K562 (cell line): Measurements from ENCODE around the gene SLC19A1. TPM values are rescaled to one million over a fixed set of nuclear protein-coding genes. Genes with fewer than 3 reads are reported as not detected.
A peak's percentile ranks its signal among the peaks of the same experiment; 100 is the strongest.

Experiments
- ATAC-seq: fragments of 200-7000 bp; cut with Tn5 transposase; 3 replicates; pipeline ENCODE4 v1.9.1; 2020; ENCODE audit warnings: moderate library complexity
- BruUV-seq: library from RNA; stranded (reverse); fragments of 400-500 nt; replicated peaks from 2 replicates; lab custom pipeline; 2021; lab: Mats Ljungman, UMichigan
- CTCF ChIA-PET: fragments of 300-600 bp; formaldehyde crosslinking; extraction: SDS; loops from one replicate; lab custom pipeline; 2021; ENCODE audit warnings: low intra/inter-chr PET ratio; lab: Yijun Ruan, JAX
- POLR2A ChIA-PET: fragments of 300-600, 350-650 bp; sonication (Branson Sonifier 250); formaldehyde crosslinking; extraction: SDS; loops from one replicate; lab custom pipeline; 2021; ENCODE audit warnings: antibody characterized with exemption, inconsistent platforms; lab: Yijun Ruan, JAX
- DNase-seq, 4 experiments: peaks; one replicate each; pipeline versions ENCODE4 v3.0.0 to v3.0.0-alpha.2; 2011 to 2018; ENCODE audit warnings: low spot score in 3 of 4, mixed read lengths in 3 of 4; ENCODE audit errors: extremely low read depth in 1 of 4
- FAIRE-seq: peaks from 2 replicates; lab custom pipeline; 2011; peaks lifted over from hg19 to GRCh38; lab: Jason Lieb, UNC
- H2AFZ ChIP-seq: 2 replicates; pipeline ENCODE4 v1.6.0; 2011; ENCODE audit warnings: low read depth, low read length, control low read depth, inconsistent platforms
- H3K27ac ChIP-seq: fragments of 200-600 bp; 3 replicates; pipeline ENCODE4 v1.8.0; 2011; ENCODE audit warnings: low read depth, mild to moderate bottlenecking, control low read depth, inconsistent platforms, low read length, moderate library complexity, mixed read lengths; ENCODE audit errors: extremely low read depth
- H3K27me3 ChIP-seq, 2 experiments: fragments of 300-600 bp in 1 of 2; 2 replicates in 1 of 2; 3 replicates in 1 of 2; pipeline versions ENCODE4 v1.6.0 to v1.8.0; 2011; ENCODE audit warnings: inconsistent platforms in 2 of 2, low read length in 2 of 2, mild to moderate bottlenecking in 1 of 2, mixed read lengths in 1 of 2, moderate library complexity in 1 of 2; ENCODE audit not compliant: control insufficient read depth in 2 of 2, insufficient read depth in 2 of 2
- H3K36me3 ChIP-seq: fragments of 300-600 bp; 3 replicates; pipeline ENCODE4 v1.8.0; 2011; ENCODE audit warnings: mild to moderate bottlenecking, low read length, inconsistent platforms; ENCODE audit not compliant: control insufficient read depth, insufficient read depth
- H3K4me1 ChIP-seq, 2 experiments: fragments of 200-600 bp in 1 of 2; replicated peaks in 1 of 2; 2 replicates in 1 of 2; 3 replicates in 1 of 2; pipeline versions ENCODE4 v1.5.1 to v1.8.0; 2011; ENCODE audit warnings: inconsistent platforms in 2 of 2, low read length in 2 of 2, mild to moderate bottlenecking in 1 of 2, mixed read lengths in 1 of 2, moderate library complexity in 1 of 2; ENCODE audit not compliant: control insufficient read depth in 2 of 2, insufficient read depth in 2 of 2
- H3K4me2 ChIP-seq: 2 replicates; pipeline ENCODE4 v1.6.1; 2011; ENCODE audit warnings: low read length, control low read depth, inconsistent platforms, mixed read lengths; ENCODE audit not compliant: insufficient read depth
- H3K4me3 ChIP-seq: fragments of 200-600 bp; sonication (generic), shearing (Covaris generic); 2 replicates; pipeline ENCODE4 v1.5.1; 2016; ENCODE audit warnings: control low read depth, inconsistent platforms
- H3K79me2 ChIP-seq: fragments of 200-600 bp; 3 replicates; pipeline ENCODE4 v1.8.0; 2011; ENCODE audit warnings: low read length, inconsistent platforms; ENCODE audit not compliant: control insufficient read depth, insufficient read depth
- H3K9ac ChIP-seq, 2 experiments: 2 replicates each; pipeline versions ENCODE4 v1.6.0 to v1.6.1; 2011; ENCODE audit warnings: low read depth in 2 of 2, low read length in 2 of 2, control low read depth in 1 of 2, inconsistent platforms in 1 of 2, mild to moderate bottlenecking in 1 of 2, mixed read lengths in 1 of 2; ENCODE audit not compliant: insufficient read depth in 1 of 2
- H3K9me1 ChIP-seq: one replicate; pipeline ENCODE4 v1.6.0; 2011; ENCODE audit warnings: inconsistent platforms, mild to moderate bottlenecking, low read length, moderate library complexity; ENCODE audit not compliant: control insufficient read depth, insufficient read depth
- H3K9me3 ChIP-seq: replicated peaks from 2 replicates; pipeline ENCODE4 v1.5.1; 2011; ENCODE audit warnings: low read depth, low read length, inconsistent platforms; ENCODE audit not compliant: control insufficient read depth, insufficient read depth
- H4K20me1 ChIP-seq: replicated peaks from 2 replicates; pipeline ENCODE4 v1.6.1; 2011; ENCODE audit warnings: low read length, inconsistent platforms, mixed read lengths; ENCODE audit not compliant: control insufficient read depth, insufficient read depth
- ETV6 ChIP-seq, 3 experiments: fragments of 150-350 bp in 1 of 3; sonication (generic) in 1 of 3; formaldehyde crosslinking in 1 of 3; IDR thresholded peaks; 2 replicates each; pipeline versions ENCODE4 v1.6.1 to v1.8.0; 2014 to 2022; ENCODE audit warnings: borderline replicate concordance in 2 of 3, low read depth in 2 of 3, antibody characterized with exemption in 1 of 3, low read length in 1 of 3, mild to moderate bottlenecking in 1 of 3, missing genetic modification reagents in 1 of 3
- HMGN3 ChIP-seq: IDR thresholded peaks from 2 replicates; pipeline ENCODE4 v1.6.1; 2011; ENCODE audit warnings: borderline replicate concordance, low read depth, mild to moderate bottlenecking, mixed read lengths, low read length; ENCODE audit not compliant: insufficient read length; ENCODE audit errors: extremely low read depth
- LEF1 ChIP-seq: fragments of 450-650 bp; IDR thresholded peaks from 2 replicates; pipeline ENCODE4 v1.6.1; 2016; ENCODE audit warnings: mild to moderate bottlenecking
- NR3C1 ChIP-seq: sonication (generic); formaldehyde crosslinking; IDR thresholded peaks from 2 replicates; pipeline ENCODE4 v1.8.1; 2022; ENCODE audit warnings: missing genetic modification reagents
- SRSF7 ChIP-seq: fragments of 200-400 bp; formaldehyde crosslinking; optimal IDR thresholded peaks from 2 replicates; pipeline ENCODE3; 2017; ENCODE audit warnings: mild to moderate bottlenecking, low read depth, low read length
- TSC22D4 ChIP-seq: fragments of 450-650 bp; IDR thresholded peaks from 2 replicates; pipeline ENCODE4 v1.6.1; 2016; ENCODE audit warnings: missing genetic modification characterization, missing biosample characterization, control low read depth
- YY1 ChIP-seq, 3 experiments: IDR thresholded peaks; 2 replicates each; pipeline ENCODE4 v1.6.1; 2011; ENCODE audit warnings: low read length in 2 of 3, mild to moderate bottlenecking in 2 of 3, moderate library complexity in 2 of 3, borderline replicate concordance in 1 of 3, control low read depth in 1 of 3, low read depth in 1 of 3; ENCODE audit not compliant: insufficient read depth in 3 of 3, insufficient replicate concordance in 2 of 3, control insufficient read depth in 1 of 3, insufficient read length in 1 of 3; ENCODE audit errors: extremely low read depth in 1 of 3
- WGBS: fragments of 100-300 bp; shearing (Covaris generic); methylation state at CpG from one replicate; pipeline ENCODE4 v1.1.6; 2016; ENCODE audit warnings: low coverage, mixed read lengths; ENCODE audit not compliant: insufficient coverage; ENCODE audit errors: missing lambda C conversion rate; 5-methylcytosine and 5-hydroxymethylcytosine counted together
- in situ Hi-C: fragments of 300-500 bp; cut with MboI; formaldehyde crosslinking; loops from 4 replicates; pipeline ENCODE4 v1.15.0; 2018; ENCODE audit warnings: inconsistent platforms, mixed read lengths
- intact Hi-C: fragments of 100-400 bp; cut with micrococcal nuclease; formaldehyde crosslinking; loops from 2 replicates; pipeline ENCODE4 v1.14.2; 2022
- polyA plus RNA-seq, 8 experiments: library from polyadenylated mRNA; depleted of rRNA in 4 of 8; stranded (reverse) in 5 of 8; unstranded in 3 of 8; fragments of >200 nt; fragmentation: Nextera tagmentation in 2 of 8; fragmentation: Illumina TruSeq in 1 of 8; extraction: Ambion mirVana in 2 of 8; extraction: Trizol in 1 of 8; gene quantifications; 2 replicates each; pipeline versions ENCODE4 v1.2.1 to v1.2.3, GENCODE V29; 2011 to 2014; ENCODE audit warnings: inconsistent platforms in 1 of 8, missing spikeins in 1 of 8
- total RNA-seq, 7 experiments: library from RNA; depleted of rRNA in 6 of 7; stranded (reverse); fragments of >200 nt in 6 of 7; fragmentation: Illumina TruSeq in 2 of 7; extraction: Trizol in 2 of 7; gene quantifications; 2 replicates each; pipeline versions ENCODE4 v1.2.1 to v1.2.3, GENCODE V29; 2011 to 2021; ENCODE audit warnings: low replicate concordance in 1 of 7
- TF ChIP-seq, protein P1 (sequence below): fragments of 450-650 bp; formaldehyde crosslinking; IDR thresholded peaks from 2 replicates; pipeline ENCODE4 v1.4.0; 2020; ENCODE audit warnings: mild to moderate bottlenecking, mixed read lengths

SLC19A1 gene
- total and polyA plus RNA-seq, 9 of the 15 experiments (the other 6 are each of a cell fraction or from before 2014, with no cell fraction given): 0.65 to 88.7 (median 12.0) TPM

DNA sequence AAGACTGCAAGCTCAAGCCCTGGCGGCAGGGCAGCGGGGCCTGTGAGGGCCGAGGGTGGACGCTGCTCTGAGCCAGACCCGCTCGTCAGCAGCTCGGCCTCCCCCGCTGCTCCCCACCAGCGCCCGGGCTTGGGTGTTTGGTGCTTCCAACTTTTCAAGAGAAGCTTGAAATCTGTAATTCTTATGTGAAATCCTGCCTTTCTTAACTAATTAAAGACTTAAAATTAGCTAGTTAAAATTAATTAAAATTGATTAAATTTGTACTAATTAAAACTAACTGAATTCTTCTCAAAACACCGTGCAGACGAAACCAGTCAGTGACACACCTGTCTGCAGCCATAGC lies 14.0 kb upstream of the SLC19A1 start:
- H3K79me2 ChIP-seq: no peaks in the 10 kb centered on the region
- no peaks in the 10 kb centered on the region for H3K9me1 ChIP-seq
- peaks cover 32 to 53% of the 10 kb centered on the region in 2 experiments for H3K27me3 ChIP-seq
- H3K36me3 ChIP-seq: no peaks in the 10 kb centered on the region
- no TSS peak for BruUV-seq
- H2AFZ ChIP-seq: peak overlapping the region; percentile 90
- ChIA-PET POLR2A (interaction anchor here (0.6 to 2.6 kb wide), 10 partner anchors 9 to 355 kb away, joined by 3 to 12 read pairs (median 3); no protein-coding TSS in a partner anchor), CTCF (interaction anchor here (1.1 to 3.1 kb wide), 4 partner anchors 37 to 264 kb away, joined by 3 to 33 read pairs (median 18); no protein-coding TSS in a partner anchor)
- ATAC-seq (no peak), FAIRE-seq (no peak), DNase-seq (no peak)
- WGBS: 35% methylated on average over 12 of the region's 12 CpGs
- no peaks in the 10 kb centered on the region for H4K20me1 ChIP-seq
- no peak overlapping the region for H3K27ac ChIP-seq
- TF ChIP-seq TSC22D4 (tag) (no peak), ETV6 (IDR thresholded peaks at IDR 0.05; ENCODE audit: borderline replicate concordance in 1 of 2, low read depth in 2 of 2, low read length in 1 of 2) (no peak), ETV6 (CRISPR knock-in tag; IDR thresholded peaks at IDR 0.05; ENCODE audit: borderline replicate concordance) (no peak), SRSF7 (no peak), YY1 (IDR thresholded peaks at IDR 0.05; ENCODE audit: borderline replicate concordance in 1 of 3, control insufficient read depth in 1 of 3, extremely low read depth in 1 of 3, insufficient read depth in 3 of 3, insufficient read length in 1 of 3, insufficient replicate concordance in 2 of 3, low read depth in 1 of 3, low read length in 2 of 3) (no peak), HMGN3 (peak; percentile 70), LEF1 (no peak), NR3C1 (CRISPR knock-in tag) (no peak)
- TF ChIP-seq, protein P1, sequence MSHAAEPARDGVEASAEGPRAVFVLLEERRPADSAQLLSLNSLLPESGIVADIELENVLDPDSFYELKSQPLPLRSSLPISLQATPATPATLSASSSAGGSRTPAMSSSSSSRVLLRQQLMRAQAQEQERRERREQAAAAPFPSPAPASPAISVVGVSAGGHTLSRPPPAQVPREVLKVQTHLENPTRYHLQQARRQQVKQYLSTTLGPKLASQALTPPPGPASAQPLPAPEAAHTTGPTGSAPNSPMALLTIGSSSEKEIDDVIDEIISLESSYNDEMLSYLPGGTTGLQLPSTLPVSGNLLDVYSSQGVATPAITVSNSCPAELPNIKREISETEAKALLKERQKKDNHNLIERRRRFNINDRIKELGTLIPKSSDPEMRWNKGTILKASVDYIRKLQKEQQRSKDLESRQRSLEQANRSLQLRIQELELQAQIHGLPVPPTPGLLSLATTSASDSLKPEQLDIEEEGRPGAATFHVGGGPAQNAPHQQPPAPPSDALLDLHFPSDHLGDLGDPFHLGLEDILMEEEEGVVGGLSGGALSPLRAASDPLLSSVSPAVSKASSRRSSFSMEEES (CRISPR knock-in tag): no peak
- H3K4me1 ChIP-seq: peaks cover 6 to 55% of the 10 kb centered on the region in 2 experiments; a peak in 3 of 5 replicates
- H3K9ac ChIP-seq: peak overlapping the region in 1 of 2 experiments; percentile 89; a peak in 2 of 4 replicates
- no peaks in the 10 kb centered on the region for H3K9me3 ChIP-seq
- in situ Hi-C loops (loop anchor here (5.0 kb wide), 2 partner anchors 41 to 261 kb away; no protein-coding TSS in a partner anchor), intact Hi-C loops (loop anchor here (1.0 kb wide), 2 partner anchors 40 to 264 kb away; no protein-coding TSS in a partner anchor)
- H3K4me3 ChIP-seq: no peak overlapping the region
- peak overlapping the region; percentile 74; the same call in 1 of the 2 replicates for H3K4me2 ChIP-seq
